Urothelium cell line (cell line): ENCODE data around the gene RAB3GAP2.
"Not testable (repeated sequence)": the region's sequence is repeated elsewhere in the genome, so short reads cannot be mapped to it uniquely, and the experiment has no call there.

Experiments used
- DNase-seq: peaks from one replicate; pipeline ENCODE4 v3.0.0; 2011; ENCODE audit warnings: low spot score, mixed read lengths
- FAIRE-seq: peaks from 2 replicates; lab custom pipeline; 2011; peaks lifted over from hg19 to GRCh38; lab: Jason Lieb, UNC

Gene RAB3GAP2

GRCh38 chr1:220213382-220213983, 58.8 kb downstream of the RAB3GAP2 start:
- DNase-seq, result no peak
- FAIRE-seq, result no peak

GRCh38 chr1:220207411-220207810, 64.8 kb downstream of the RAB3GAP2 start:
- DNase-seq, result no peak

GRCh38 chr1:220204758-220205157, 67.5 kb downstream of the RAB3GAP2 start:
- not testable (repeated sequence) for DNase-seq, FAIRE-seq

More at GRCh38 chr1:220207411-220207810, 64.8 kb downstream of the RAB3GAP2 start:
- FAIRE-seq, result no peak

- DNase-seq (no peak), FAIRE-seq (no peak)
Observed at GRCh38 chr1:220203816-220204215, 68.4 kb downstream of the RAB3GAP2 start.

DNA sequence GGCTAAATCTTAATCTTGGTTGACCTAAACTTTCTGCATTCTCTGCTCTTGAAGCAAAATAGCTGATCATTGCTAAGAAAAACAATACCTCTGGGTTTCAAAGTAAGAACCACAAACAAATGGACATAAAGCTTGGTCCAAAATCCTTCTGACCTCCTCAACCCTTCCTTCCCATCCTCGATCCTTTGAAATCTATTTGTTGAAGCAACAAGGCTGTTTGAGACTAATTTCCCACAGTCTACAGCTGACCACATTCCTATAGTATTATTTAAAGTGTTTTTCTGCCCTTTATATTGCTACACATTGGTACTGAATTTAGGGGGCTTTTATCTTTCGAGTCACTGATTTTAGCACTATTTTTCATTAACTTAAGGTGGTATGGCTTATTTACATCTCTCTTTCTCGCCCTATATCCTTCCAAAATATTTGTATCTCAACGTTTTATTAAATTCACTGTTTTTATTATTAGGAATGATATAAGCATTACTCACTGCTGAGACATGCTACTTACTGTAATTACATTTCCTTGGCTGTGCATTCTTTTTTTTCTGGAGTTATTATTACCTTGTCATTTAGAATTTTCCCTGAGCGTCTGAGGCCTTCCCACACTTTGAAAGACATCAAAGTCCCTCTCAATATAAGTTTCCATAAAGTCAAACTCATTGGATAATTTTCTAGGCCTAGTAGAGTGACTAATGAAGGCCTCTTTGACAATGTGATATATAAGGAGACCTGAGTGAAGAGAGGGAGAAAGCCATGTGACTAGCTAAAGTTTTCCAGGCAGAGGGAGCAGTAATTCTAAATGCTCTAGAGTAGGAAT, 73.9 kb downstream of the RAB3GAP2 start:
- FAIRE-seq, result no peak

DNA sequence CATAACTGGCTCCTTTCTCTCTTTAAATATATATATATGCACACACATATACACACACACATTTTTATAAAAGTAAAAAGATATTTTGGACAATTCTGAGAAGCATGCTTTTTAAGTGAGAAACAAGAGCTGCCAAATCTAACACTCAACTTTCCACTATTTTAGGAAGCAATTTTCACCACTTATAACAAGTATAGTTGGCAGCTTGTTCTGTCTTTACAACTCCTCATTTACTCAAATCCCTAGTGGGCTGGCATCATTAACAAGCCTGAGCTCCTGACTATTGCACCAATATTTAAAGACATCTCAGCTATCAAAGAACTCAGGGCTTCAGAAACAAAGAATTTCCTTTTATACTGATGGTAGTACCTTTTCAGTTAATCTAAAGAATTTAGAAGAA, 76.6 kb downstream of the RAB3GAP2 start:
- FAIRE-seq (no peak), DNase-seq (no peak)

More for the DNA sequence above, 73.9 kb downstream of the RAB3GAP2 start:
- DNase-seq, result no peak

GRCh38 chr1:220189750-220190347, 82.4 kb downstream of the RAB3GAP2 start:
- FAIRE-seq (no peak), DNase-seq (peak; percentile 24)

- FAIRE-seq, result no peak
- no peak for DNase-seq
Observed at GRCh38 chr1:220188538-220188937, 83.7 kb downstream of the RAB3GAP2 start.

- FAIRE-seq (no peak), DNase-seq (no peak)
Observed at GRCh38 chr1:220186752-220187151, 85.5 kb downstream of the RAB3GAP2 start.

DNA sequence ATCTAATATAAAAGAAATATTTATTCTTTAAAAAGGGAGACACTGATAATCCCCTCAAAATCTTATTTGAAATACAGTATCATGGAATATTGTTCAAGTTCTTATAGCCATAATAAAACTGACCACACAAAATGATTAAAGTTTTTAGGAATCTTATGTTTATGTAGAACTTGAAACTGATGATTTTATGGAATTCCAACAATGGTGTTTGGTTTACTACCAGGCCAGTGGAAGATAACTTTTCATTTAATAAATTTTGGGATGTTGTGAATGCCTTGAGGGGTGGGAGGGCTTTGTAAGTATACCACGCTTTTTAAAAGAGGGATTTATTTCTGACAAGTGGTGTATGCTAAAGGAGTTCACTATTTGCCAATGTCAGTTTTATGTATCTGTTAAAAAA, 87.7 kb downstream of the RAB3GAP2 start:
- FAIRE-seq, result no peak

GRCh38 chr1:220182656-220183055, 89.6 kb downstream of the RAB3GAP2 start:
- no peak for FAIRE-seq
- no peak for DNase-seq

More for the DNA sequence above, 87.7 kb downstream of the RAB3GAP2 start:
- no peak for DNase-seq

DNA sequence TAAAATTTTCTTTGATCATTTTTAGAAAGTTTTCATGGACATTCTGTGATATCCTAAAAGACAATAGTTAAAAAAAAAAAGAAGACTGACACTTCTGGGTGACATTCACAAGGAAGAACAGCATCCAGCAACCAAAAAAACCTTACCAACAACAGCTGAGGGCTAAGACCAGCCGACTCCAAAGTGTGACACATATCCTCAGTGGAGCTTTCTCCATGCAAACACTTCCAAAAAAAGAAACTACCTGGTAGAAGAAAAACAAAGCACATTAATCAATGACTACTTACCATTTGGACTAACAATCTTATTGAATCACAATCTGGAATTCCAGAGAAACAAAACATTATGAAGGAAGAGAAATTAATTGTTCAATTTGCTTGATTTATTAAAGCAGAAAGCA, 90.1 kb downstream of the RAB3GAP2 start:
- FAIRE-seq (no peak), DNase-seq (no peak)

- FAIRE-seq (no peak), DNase-seq (no peak)
Observed at GRCh38 chr1:220176540-220176939, 95.7 kb downstream of the RAB3GAP2 start.

DNA sequence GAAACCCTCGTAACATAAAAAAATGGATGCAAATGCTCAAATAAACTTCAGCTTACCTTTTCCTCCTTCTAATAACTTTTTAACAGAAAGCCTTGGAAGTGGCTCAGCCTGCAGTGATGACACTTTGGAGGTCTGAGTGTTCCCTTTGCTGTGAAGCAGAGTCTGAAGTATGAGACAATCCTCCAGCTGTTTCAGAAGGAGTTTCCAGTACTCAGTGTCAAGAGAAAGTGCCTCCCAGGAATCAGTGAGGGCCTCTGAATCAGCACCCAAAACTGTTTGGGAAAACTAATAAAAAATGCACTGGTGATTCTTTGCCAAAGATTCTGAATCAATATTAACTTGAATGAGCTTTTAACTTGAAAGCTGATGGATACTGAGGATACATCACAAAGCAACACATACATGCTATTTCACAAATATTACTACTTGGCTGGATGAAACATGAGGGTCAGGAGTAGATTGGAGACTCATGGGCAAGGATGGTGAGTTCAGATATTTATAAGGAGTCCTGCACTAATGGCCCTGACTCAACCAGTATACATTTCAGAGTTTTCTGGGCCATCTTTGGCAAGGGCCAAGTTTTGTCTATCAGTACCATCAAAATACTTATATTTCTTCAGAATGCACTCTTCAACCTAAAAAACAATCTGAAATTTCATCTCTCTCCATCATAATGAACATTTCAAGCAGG, 101.3 kb downstream of the RAB3GAP2 start:
- DNase-seq, result no peak
- no peak for FAIRE-seq

GRCh38 chr1:220169887-220170286, 102.4 kb downstream of the RAB3GAP2 start:
- FAIRE-seq, DNase-seq: not testable (repeated sequence)

DNA sequence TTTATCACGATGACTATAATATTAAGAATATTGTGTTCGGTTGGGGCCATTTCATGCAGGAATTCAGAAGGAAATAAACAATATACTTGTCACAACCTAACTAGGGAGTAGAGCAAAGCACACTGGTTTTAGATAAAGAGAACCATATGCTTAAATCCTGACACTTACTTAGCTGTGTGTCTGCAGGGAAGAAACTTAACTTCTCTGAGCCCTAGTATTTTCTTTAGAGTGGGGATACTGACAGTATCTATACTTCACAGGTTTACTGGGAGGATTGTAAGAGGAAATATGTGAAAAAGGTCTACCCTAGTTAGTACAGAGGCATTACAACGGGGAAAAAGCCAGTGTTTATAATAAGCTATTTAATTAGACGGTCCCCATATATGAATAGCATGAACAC, 105.4 kb downstream of the RAB3GAP2 start:
- DNase-seq, result no peak

DNA sequence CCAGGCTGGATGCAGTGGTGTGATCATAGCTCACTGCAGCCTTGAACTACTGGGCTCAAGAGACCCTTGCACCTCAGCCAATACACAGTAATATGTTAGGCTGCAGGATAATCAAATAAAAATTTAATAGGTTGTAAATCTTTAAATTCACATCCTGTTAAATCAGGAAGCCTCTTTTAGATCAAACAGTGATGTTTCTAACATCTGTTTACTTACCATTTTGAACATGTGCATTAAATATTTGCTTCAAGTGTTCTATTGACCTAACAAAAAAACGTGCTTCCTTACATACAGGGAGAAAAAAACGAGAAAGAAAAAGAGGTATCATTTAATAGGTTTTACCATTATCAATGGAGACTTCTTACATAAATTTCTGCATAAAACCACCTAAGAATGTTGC, 107.7 kb downstream of the RAB3GAP2 start:
- DNase-seq (no peak), FAIRE-seq (no peak)

More for the DNA sequence above, 105.4 kb downstream of the RAB3GAP2 start:
- no peak for FAIRE-seq

GRCh38 chr1:220164116-220164515, 108.1 kb downstream of the RAB3GAP2 start:
- no peak for DNase-seq
- no peak for FAIRE-seq

DNA sequence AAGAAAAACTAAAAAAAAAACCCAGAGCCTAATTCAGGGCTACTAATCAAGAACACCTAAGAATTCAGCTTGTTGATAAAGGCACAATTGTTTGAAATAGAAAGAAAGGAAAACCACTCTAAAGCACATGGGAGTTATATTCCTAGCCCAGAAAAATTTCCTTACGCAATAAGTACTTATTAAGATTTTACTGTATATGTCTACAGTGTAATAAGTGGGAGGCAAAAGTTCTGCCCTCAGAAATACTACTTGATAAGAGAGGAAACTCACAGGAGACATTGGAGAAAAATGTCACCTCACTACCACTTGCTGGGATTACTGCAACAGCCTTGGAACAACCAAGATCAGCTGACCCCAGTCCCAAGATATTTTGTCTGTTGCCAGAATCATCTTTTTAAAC, 112.2 kb downstream of the RAB3GAP2 start:
- DNase-seq, result no peak
- no peak for FAIRE-seq

DNA sequence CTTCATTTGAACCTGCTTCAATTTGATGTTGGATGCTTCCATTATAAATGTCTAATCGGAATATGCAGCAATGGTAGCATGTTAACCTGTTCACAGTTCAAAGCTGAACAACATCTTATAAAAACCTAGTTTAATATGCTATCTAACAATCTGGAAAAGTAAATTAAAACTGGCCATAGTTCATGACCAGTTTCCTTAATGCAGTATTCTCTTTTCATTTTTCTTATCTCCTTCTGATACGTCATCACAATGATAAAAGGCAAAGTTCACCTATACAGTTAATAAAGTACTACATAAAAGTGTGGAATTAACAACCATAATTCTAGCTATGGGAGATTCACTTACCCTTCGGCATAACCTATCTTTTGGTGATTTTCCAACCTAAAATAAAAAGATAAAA, 113.2 kb downstream of the RAB3GAP2 start:
- DNase-seq (no peak), FAIRE-seq (no peak)

DNA sequence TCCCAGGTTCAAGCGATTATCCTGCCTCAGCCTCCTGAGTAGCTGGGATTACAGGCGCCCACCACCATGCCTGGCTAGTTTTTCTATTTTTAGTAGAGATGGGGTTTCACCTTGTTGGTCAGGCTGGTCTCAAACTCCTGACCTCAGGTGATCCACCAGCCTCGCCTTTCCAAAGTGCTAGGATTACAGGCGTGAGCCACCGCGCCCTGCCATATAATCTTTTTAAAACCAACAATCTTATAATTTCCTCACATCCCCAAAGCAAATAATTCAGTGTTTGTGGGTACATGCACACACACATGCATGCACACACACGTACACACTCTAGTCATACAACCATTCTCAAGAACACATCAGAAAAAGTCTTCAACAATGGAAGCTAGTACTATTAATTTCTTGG, 113.7 kb downstream of the RAB3GAP2 start:
- not testable (repeated sequence) for DNase-seq, FAIRE-seq
